CD4-positive, alpha-beta T cell (primary cell): ENCODE data around the gene NEU3. TPM values are rescaled to one million over a fixed set of nuclear protein-coding genes. Genes with fewer than 3 reads are reported as not detected.
"Not testable (repeated sequence)": the region's sequence is repeated elsewhere in the genome, so short reads cannot be mapped to it uniquely, and the experiment has no call there.

Source experiments
- ATAC-seq: fragments of 200-7000 bp; cut with Tn5 transposase; one replicate; pipeline ENCODE4 v1.10.0; 2022; ENCODE audit warnings: mild to moderate bottlenecking; ENCODE audit not compliant: poor library complexity
- CTCF ChIA-PET: fragments of 350-600 bp; sonication (Branson Sonifier 250); formaldehyde crosslinking; loops from one replicate; lab custom pipeline; 2021; ENCODE audit warnings: antibody characterized with exemption, inconsistent platforms; lab: Charles Lee
- POLR2A ChIA-PET: fragments of 350-600 bp; sonication (Branson Sonifier 250); formaldehyde crosslinking; loops from one replicate; lab custom pipeline; 2021; ENCODE audit warnings: antibody characterized with exemption, inconsistent platforms; lab: Charles Lee
- DNase-seq, 14 experiments: peaks; one replicate each; pipeline ENCODE4 v3.0.0-alpha.2; 2013 to 2020; ENCODE audit warnings: mixed read lengths in 2 of 14
- H3K27ac ChIP-seq, 2 donors: one replicate each; pipeline versions ENCODE4 v1.5.1 to v1.7.0; 2013; ENCODE audit warnings: low read length in 2 of 2, low read depth in 1 of 2, mild to moderate bottlenecking in 1 of 2
- H3K27me3 ChIP-seq, 2 experiments: 1 replicate in 1 of 2; 2 replicates in 1 of 2; pipeline versions ENCODE4 v1.6.1 to v1.7.0; 2013; ENCODE audit warnings: low read length in 2 of 2, control low read depth in 1 of 2, mild to moderate bottlenecking in 1 of 2, moderate library complexity in 1 of 2; ENCODE audit not compliant: insufficient read depth in 2 of 2, control insufficient read depth in 1 of 2
- H3K36me3 ChIP-seq: one replicate; pipeline ENCODE4 v1.6.1; 2013; ENCODE audit warnings: low read length, control low read depth; ENCODE audit not compliant: insufficient read depth
- H3K4me1 ChIP-seq: one replicate; pipeline ENCODE4 v1.6.1; 2013; ENCODE audit warnings: low read length, control low read depth; ENCODE audit not compliant: insufficient read depth
- H3K4me3 ChIP-seq: one replicate; pipeline ENCODE4 v1.5.1; 2013; ENCODE audit warnings: mild to moderate bottlenecking, low read length, moderate library complexity
- H3K9me3 ChIP-seq, 2 experiments: 1 replicate in 1 of 2; 2 replicates in 1 of 2; pipeline versions ENCODE4 v1.6.1 to v1.7.0; 2013; ENCODE audit warnings: low read length in 2 of 2, mild to moderate bottlenecking in 2 of 2, control low read depth in 1 of 2, moderate library complexity in 1 of 2; ENCODE audit not compliant: control insufficient read depth in 1 of 2, insufficient read depth in 1 of 2
- H3K27ac Mint-ChIP-seq: one replicate; pipeline ENCODE4 v1.8.0; 2020; ENCODE audit warnings: mixed read lengths
- H3K27me3 Mint-ChIP-seq: one replicate; pipeline ENCODE4 v1.8.0; 2021; ENCODE audit warnings: mixed read lengths
- H3K36me3 Mint-ChIP-seq: one replicate; pipeline ENCODE4 v1.8.0; 2021; ENCODE audit warnings: low read depth, mixed read lengths
- H3K4me1 Mint-ChIP-seq: one replicate; pipeline ENCODE4 v1.8.0; 2021; ENCODE audit warnings: low read depth, mixed read lengths
- H3K4me3 Mint-ChIP-seq: one replicate; pipeline ENCODE4 v1.8.0; 2020; ENCODE audit warnings: mild to moderate bottlenecking, mixed read lengths
- H3K9me3 Mint-ChIP-seq: one replicate; pipeline ENCODE4 v1.8.0; 2020; ENCODE audit warnings: mixed read lengths
- CTCF ChIP-seq: fragments of 200-600 bp; IDR thresholded peaks from one replicate; pipeline ENCODE4 v1.8.0; 2022; ENCODE audit warnings: antibody characterized with exemption, mild to moderate bottlenecking
- intact Hi-C, 2 experiments: fragments of 100-400 bp; cut with DNase I in 1 of 2; cut with micrococcal nuclease in 1 of 2; formaldehyde crosslinking; loops; one replicate each; pipeline versions ENCODE4 v1.15.1 to v1.9.0; 2023 to 2025; cut with DNase I, micrococcal nuclease
- total RNA-seq, 174 experiments: library from RNA in 2 of 174; stranded (reverse) in 2 of 174; gene quantifications; one replicate each; pipeline ENCODE4 v1.2.3 and lab custom pipeline; 2021 to 2026

The NEU3 gene
- total RNA-seq, 2 experiments from 2014 or later: 9.7 to 10.6 TPM

DNA sequence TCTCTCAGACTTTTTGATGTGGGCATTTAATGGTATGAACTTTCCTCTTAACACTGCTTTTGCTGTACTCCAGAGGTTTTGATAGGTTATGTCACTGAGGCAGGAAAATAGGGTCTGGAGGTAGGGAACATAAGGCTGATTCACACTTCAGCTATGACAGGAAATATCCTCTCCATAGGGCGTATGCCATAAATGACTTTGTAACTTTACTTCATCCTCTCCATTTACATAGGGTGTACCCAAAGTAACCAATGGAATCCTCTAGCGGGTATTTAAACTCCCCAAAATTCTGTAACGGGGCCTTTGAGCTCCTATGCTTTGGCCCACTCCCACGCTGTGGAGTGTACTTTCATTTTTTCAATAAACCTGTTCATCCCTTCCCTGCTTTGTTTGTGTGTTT is 58.5 kb downstream of the NEU3 start:
- H3K4me3 ChIP-seq: no peak overlapping the region
- H3K4me1 ChIP-seq: no peaks in the 10 kb centered on the region
- intact Hi-C loops: no loop called here
- no peak overlapping the region for H3K27ac ChIP-seq
- no peaks in the 10 kb centered on the region for H3K36me3 ChIP-seq
- no peaks in the 10 kb centered on the region for H3K9me3 ChIP-seq
- Mint-ChIP-seq H3K27me3 (no peaks in the 10 kb centered on the region), H3K4me1 (no peaks in the 10 kb centered on the region), H3K4me3 (no peak overlapping the region), H3K36me3 (no peaks in the 10 kb centered on the region), H3K27ac (no peak overlapping the region), H3K9me3 (no peaks in the 10 kb centered on the region)
- ATAC-seq (no peak), DNase-seq (no peak)
- CTCF ChIA-PET: no interaction called here
- TF ChIP-seq CTCF: no peak
- H3K27me3 ChIP-seq: no peaks in the 10 kb centered on the region
- POLR2A ChIA-PET: no interaction called here

DNA sequence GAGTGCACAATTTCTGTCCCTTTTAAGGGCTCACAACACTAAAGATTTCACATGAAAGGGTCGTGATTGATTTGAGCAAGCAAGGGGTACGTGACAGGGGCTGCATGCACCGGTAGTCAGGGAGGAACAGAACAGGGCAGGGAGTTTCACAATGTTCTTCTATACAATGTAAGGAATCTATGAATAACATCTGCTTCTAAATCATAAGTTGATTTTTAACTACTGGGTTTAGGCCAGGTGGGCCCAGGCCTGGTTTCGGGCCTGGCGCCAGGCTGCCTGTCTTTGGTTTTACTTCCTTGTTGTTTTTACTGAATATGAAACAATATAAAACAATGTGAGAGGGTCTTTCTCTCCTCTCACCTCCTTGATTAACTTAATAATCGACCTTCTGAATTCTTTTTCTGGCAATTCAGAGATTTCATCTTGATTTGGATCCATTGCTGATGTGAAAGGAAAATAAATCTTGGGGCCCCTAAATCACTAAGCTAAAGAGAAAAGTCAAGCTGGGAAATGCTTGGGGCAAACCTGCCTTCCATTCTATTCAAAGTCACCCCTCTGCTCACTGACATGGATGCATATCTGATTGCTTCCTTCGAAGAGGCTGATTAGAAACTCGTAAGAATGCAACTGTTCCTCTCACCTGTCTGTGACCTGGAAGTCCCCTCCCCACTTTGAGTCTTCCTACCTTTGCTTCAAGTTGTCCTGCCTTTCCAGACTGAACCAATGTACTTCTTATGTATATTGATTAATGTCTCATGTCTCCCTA is 61.0 kb downstream of the NEU3 start:
- CTCF ChIA-PET, ATAC-seq, POLR2A ChIA-PET, H3K4me1 Mint-ChIP-seq, H3K4me1 ChIP-seq, H3K27me3 ChIP-seq, DNase-seq, H3K4me3 ChIP-seq, intact Hi-C loops, H3K4me3 Mint-ChIP-seq, H3K36me3 ChIP-seq, H3K27ac Mint-ChIP-seq, H3K9me3 ChIP-seq, H3K27ac ChIP-seq, H3K36me3 Mint-ChIP-seq: not testable (repeated sequence)
- peaks cover 16% of the 10 kb centered on the region for H3K9me3 Mint-ChIP-seq
- peaks cover 12% of the 10 kb centered on the region for H3K27me3 Mint-ChIP-seq

DNA sequence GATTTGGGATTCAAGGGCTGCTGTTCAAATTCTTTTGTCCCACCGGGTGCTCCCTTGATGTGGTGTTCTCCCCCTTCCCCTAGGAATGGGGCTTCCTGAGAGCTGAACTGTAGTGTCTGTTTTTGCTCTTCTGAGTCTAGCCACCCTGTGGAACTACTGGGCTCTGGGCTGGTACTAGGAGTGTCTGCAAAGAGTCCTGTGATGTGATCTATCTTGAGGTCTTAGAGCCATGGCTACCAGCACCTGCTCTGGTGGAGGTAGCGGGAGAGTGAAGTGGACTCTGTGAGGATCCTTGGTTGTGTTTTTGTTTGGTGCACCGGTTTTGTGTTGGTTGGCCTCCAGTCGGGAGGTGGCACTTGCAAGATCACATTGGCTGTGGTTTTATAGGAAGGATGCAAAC is 61.8 kb downstream of the NEU3 start:
- H3K4me3 Mint-ChIP-seq: no peak overlapping the region
- no peak for DNase-seq
- intact Hi-C loops: no loop called here
- H3K27ac Mint-ChIP-seq: no peak overlapping the region
- no peak overlapping the region for H3K27ac ChIP-seq
- ChIA-PET POLR2A (no interaction called here), CTCF (no interaction called here)
- ATAC-seq: no peak
- peaks cover 0 to 4% of the 10 kb centered on the region in 2 experiments for H3K27me3 ChIP-seq
- no peaks in the 10 kb centered on the region for H3K36me3 ChIP-seq
- peaks cover 16% of the 10 kb centered on the region for H3K9me3 Mint-ChIP-seq
- no peaks in the 10 kb centered on the region for H3K36me3 Mint-ChIP-seq
- no peaks in the 10 kb centered on the region for H3K4me1 Mint-ChIP-seq
- H3K4me3 ChIP-seq: no peak overlapping the region
- peaks cover 4% of the 10 kb centered on the region in 2 experiments for H3K9me3 ChIP-seq
- no peaks in the 10 kb centered on the region for H3K4me1 ChIP-seq
- H3K27me3 Mint-ChIP-seq: peaks cover 12% of the 10 kb centered on the region
- TF ChIP-seq CTCF: no peak

DNA sequence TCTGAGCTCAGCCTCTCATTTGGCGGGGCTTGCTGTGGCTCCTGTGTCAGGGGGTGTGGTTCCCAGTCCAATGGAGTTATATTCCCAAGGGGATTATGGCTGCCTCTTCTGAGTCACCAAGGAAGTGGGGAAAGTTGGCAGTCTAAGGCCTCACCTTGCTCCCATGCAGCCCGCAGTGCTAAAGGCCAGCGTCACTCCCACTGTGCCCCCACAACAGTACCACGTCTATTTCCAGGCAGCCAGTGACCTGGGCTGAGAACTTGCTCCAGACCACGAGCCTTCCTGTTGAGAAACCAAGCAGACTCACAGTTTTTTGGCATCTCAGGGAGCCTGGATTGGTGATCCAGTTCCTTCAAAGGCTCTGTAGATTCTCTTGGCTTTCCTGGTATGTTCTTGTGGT is 62.3 kb downstream of the NEU3 start:
- Mint-ChIP-seq H3K36me3 (no peaks in the 10 kb centered on the region), H3K9me3 (peaks cover 16% of the 10 kb centered on the region), H3K4me3 (no peak overlapping the region), H3K4me1 (no peaks in the 10 kb centered on the region), H3K27ac (no peak overlapping the region), H3K27me3 (peaks cover 12% of the 10 kb centered on the region)
- Histone ChIP-seq H3K9me3 (peaks cover 4% of the 10 kb centered on the region in 2 experiments), H3K4me1 (no peaks in the 10 kb centered on the region), H3K27ac (no peak overlapping the region), H3K27me3 (peaks cover 0 to 4% of the 10 kb centered on the region in 2 experiments), H3K4me3 (no peak overlapping the region), H3K36me3 (no peaks in the 10 kb centered on the region)
- TF ChIP-seq CTCF: no peak
- ChIA-PET CTCF (no interaction called here), POLR2A (no interaction called here)
- no peak for ATAC-seq
- intact Hi-C loops: no loop called here
- no peak for DNase-seq
